Epithelial cell of esophagus (primary cell): ENCODE measurements around the gene NAT8L.

Source experiments
- DNase-seq: peaks from one replicate; pipeline ENCODE4 v3.0.0; 2010; ENCODE audit warnings: low read depth
- H3K4me3 ChIP-seq: 2 replicates; pipeline ENCODE4 v1.5.1; 2011; ENCODE audit warnings: mild to moderate bottlenecking, low read length, control low read depth
- CTCF ChIP-seq: IDR thresholded peaks from 2 replicates; pipeline ENCODE4 v1.5.1; 2011; ENCODE audit warnings: low read depth, mild to moderate bottlenecking, low read length, control low read depth, inconsistent platforms; ENCODE audit not compliant: insufficient read depth; ENCODE audit errors: missing control alignments

NAT8L gene

DNA sequence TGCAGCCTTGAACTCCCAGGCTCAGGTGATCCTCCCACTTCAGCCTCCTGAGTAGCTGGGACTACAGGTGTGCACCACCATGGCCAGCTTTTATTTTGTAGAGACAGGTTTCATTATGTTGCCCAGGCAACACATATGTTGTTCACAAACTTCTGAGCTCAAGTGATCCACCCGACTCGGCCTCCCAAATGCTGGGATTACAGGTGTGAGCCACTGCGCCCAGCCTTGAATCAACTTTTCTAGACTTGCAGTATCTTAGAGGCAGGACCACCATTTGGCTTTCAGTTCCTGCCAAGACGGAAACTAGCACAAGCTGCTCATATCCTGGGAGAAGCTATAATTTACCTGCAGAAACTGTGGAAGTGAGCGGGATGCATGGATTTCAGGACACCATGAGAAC is 19.9 kb downstream of the NAT8L start:
- no peak for TF ChIP-seq CTCF
- DNase-seq: no peak
- no peak overlapping the region for H3K4me3 ChIP-seq

DNA sequence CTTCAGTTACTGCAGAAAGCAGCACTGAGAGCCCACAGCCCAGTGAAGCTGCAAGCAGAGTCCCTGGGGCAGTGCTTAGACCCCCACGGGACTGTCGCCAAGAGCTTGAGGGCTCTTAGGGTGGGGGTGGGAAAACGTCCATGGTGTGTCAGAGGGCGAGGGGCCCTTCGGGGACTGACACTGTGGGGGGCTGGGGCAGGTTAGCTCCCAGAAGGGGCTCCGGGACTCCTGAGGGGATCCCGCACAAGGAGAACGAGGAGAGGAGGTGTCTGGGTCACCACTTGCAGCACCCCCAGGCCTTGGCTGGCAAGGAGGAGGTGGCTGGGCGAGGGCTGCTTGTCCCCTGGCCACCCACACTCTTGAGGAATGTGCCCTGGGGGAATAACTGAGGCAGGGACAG is 20.8 kb downstream of the NAT8L start:
- no peak overlapping the region for H3K4me3 ChIP-seq
- no peak for TF ChIP-seq CTCF
- DNase-seq: no peak

DNA sequence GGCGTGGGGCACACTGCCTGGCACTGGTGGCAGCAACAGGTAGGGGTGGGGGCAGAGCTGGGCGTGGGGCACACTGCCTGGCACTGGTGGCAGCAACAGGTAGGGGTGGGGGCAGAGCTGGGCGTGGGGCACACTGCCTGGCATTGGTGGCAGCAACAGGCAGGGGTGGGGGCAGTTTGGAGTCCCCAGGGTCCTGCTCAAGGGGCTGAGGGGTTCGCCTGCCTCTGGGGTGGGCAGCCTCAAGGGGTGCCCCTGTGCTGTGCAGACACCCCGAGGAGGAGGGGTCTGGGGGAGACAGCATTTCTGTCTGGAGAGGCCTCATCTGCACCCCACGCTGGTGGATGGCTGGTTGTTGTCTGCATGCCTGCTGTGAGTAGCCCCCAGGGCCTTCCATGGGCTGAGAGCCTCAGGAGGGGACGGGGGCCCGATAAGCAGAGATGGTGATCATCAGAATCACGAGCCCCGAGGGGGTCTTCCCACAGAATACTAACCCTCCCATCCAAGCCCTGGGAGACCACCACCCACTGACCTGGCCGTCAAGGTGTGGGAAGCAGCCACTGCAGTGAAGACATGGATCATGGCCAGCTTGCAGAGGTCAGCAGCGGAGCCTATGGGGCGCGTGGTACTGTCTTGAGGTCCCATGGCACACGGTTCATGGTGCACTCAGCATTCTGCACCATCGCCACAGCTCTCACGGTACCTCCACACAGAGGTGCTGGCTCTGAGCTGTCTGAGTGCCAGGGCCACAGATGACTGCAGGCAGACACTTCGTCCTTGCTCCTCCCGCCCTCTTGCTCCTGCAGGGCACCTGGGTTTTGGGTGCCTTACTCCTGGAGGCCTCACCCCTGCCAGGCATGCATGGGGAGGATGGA is 21.5 kb downstream of the NAT8L start:
- H3K4me3 ChIP-seq: no peak overlapping the region
- DNase-seq: no peak
- TF ChIP-seq CTCF: no peak

- H3K4me3 ChIP-seq: no peak overlapping the region
- TF ChIP-seq CTCF: no peak
These were observed 22.4 kb downstream of the NAT8L start for GRCh38 chr4:2081540-2081939.

GRCh38 chr4:2082118-2082517 is 23.0 kb downstream of the NAT8L start:
- TF ChIP-seq CTCF: no peak
- no peak for DNase-seq
- no peak overlapping the region for H3K4me3 ChIP-seq

More at GRCh38 chr4:2081540-2081939, 22.4 kb downstream of the NAT8L start:
- DNase-seq: no peak

DNA sequence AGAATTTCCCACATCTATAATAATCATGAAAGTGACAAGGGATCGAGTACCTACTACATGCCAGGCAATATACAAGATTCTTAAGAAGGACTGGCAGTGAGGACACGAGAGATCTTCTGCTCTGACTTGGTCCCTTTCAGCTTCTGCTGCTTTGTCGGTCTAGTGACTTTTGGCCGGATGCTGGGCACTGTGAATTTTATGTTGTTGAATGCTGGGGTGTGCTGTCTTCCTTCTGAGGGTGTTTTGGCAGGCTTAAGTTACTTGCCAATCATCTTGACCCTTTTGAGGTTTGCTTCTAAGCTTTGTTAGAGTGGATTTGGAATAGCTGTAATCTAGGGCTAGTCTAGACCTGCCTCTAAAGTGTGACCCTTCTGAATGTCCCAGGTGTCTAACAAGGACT is 23.5 kb downstream of the NAT8L start:
- no peak for TF ChIP-seq CTCF
- DNase-seq: no peak
- H3K4me3 ChIP-seq: no peak overlapping the region
